Mesodermal cell (in vitro differentiated cells): ENCODE data around the gene DARS2.
"Not testable (repeated sequence)": the region's sequence is repeated elsewhere in the genome, so short reads cannot be mapped to it uniquely, and the experiment has no call there.

Source experiments
- H3K27ac ChIP-seq: 2 replicates; pipeline ENCODE4 v1.7.0; 2013; ENCODE audit warnings: mild to moderate bottlenecking, low read depth, low read length, moderate library complexity; ENCODE audit not compliant: severe bottlenecking
- H3K36me3 ChIP-seq: 2 replicates; pipeline ENCODE4 v1.7.1; 2013; ENCODE audit warnings: mild to moderate bottlenecking, low read length, moderate library complexity; ENCODE audit not compliant: control insufficient read depth, insufficient read depth
- H3K4me1 ChIP-seq: one replicate; pipeline ENCODE4 v1.7.1; 2013; ENCODE audit warnings: mild to moderate bottlenecking, low read length; ENCODE audit not compliant: insufficient read depth, control insufficient read depth, poor library complexity, severe bottlenecking
- H3K4me3 ChIP-seq: 2 replicates; pipeline ENCODE4 v1.7.0; 2013; ENCODE audit warnings: low read length, control low read depth, mild to moderate bottlenecking; ENCODE audit not compliant: insufficient read depth, poor library complexity, severe bottlenecking; ENCODE audit errors: extremely low read depth
- H3K9me3 ChIP-seq: 2 replicates; pipeline ENCODE4 v1.7.1; 2013; ENCODE audit warnings: mild to moderate bottlenecking, low read length, moderate library complexity; ENCODE audit not compliant: control insufficient read depth
- WGBS, 2 experiments: methylation state at CpG; one replicate each; pipeline ENCODE4 v1.1.5; 2013; ENCODE audit warnings: missing lambda C conversion rate in 2 of 2; ENCODE audit not compliant: insufficient coverage in 2 of 2; 5-methylcytosine and 5-hydroxymethylcytosine counted together

The DARS2 gene

DNA sequence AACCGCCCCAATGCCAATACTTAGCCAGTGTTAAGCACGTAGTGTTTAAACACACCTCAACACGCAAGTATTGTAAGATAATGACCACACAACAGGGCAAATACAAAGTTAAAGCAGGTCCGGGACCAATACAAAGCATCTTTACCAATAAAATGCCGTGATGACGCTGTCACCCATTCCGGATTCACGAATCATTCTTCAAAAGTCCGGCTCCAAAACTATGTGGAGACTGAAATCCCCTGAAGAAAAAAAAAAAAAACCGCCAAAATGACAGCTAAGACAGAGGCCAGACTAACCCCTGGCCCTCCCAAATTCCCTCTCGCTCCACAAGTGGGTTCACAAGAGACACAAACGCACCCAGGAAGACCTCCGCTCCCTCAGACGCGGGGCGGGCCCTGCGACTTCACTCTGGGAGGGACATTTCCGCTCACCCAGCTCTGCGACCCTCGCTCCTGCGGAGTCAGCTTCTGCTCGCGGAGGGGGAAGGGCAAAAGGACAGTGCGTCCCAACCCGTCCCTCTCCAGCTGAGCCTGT, 625 bp upstream of the DARS2 start:
- WGBS, 2 experiments = 0% methylated on average over 15 to 22 of the region's 25 CpGs
- Histone ChIP-seq H3K4me3 (peak overlapping the region; percentile 83), H3K36me3 (peaks cover 22% of the 10 kb centered on the region), H3K9me3 (no peaks in the 10 kb centered on the region), H3K27ac (peak overlapping the region; percentile 98), H3K4me1 (peaks cover 6% of the 10 kb centered on the region)

DNA sequence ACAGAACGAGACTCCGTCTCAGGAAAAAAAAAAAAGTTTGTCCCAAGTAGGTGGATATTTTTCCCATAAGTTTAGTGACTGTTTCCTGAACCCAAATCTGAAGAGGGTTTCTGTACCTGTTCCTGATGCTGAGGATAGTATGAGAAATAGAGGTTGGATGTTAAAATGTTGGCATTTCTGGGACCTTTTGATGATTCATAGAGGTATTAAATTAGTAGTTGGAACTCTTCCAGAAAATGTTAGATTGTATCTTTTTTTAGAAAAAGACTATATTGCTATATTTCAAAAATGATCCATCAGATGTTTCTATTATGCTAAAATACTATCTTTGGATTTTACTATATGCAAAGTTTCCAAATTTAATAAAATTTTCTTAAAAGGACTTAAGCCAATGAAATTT, 3.1 kb downstream of the DARS2 start:
- Histone ChIP-seq H3K27ac (no peak overlapping the region), H3K9me3 (no peaks in the 10 kb centered on the region), H3K36me3 (peaks cover 19% of the 10 kb centered on the region), H3K4me3 (no peak overlapping the region), H3K4me1 (no peaks in the 10 kb centered on the region)
- WGBS, 2 experiments = 94 to 100% methylated on average over 2 of the region's 2 CpGs

DNA sequence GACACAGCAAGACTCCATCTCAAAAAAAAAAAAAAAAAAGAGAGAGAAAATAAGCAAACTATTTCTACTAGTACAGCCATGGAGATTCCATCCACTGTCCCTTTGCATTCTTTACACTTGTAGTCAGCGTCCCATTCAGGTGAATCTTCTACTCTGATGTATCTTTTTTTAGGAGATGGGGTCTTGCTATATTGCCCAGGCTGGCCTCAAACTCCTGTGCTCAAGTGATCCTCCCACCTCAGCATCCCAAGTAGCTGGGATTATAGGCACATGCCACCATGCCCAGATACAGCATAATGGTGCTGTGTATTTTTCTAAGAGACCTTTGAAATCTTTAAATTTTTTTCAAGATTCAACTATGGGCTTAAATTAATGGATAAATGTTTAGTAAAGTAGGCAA, 8.3 kb downstream of the DARS2 start:
- peaks cover 62% of the 10 kb centered on the region for H3K36me3 ChIP-seq
- WGBS, 2 experiments = no CpG with 5 or more reads among the region's 1 CpG
- H3K9me3 ChIP-seq = no peaks in the 10 kb centered on the region
- H3K27ac ChIP-seq = no peak overlapping the region
- H3K4me1 ChIP-seq = no peaks in the 10 kb centered on the region
- no peak overlapping the region for H3K4me3 ChIP-seq

DNA sequence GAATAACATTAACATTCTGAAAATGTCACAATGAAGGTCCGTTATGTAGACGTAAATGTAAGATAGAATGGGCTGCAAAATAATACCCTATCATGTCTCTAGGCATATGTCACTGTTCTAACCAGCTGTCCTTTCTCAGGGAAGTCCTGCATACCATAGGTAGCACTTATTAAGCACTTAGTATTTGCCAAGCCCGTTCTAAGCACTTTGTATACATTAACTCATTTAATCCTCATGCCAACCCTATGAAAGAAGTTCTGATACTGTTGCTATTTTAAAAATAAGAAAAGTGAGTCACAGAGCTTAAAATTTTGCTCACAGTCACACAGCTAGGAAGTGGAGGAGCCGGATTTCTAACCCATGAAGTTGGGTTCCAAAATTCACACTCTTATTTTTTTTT, 27.6 kb downstream of the DARS2 start:
- Histone ChIP-seq H3K4me1 (peaks cover 28% of the 10 kb centered on the region), H3K36me3 (peaks cover 54% of the 10 kb centered on the region), H3K4me3 (no peak overlapping the region), H3K9me3 (no peaks in the 10 kb centered on the region), H3K27ac (no peak overlapping the region)
- no CpG with 5 or more reads among the region's 4 CpGs for WGBS, 2 experiments

DNA sequence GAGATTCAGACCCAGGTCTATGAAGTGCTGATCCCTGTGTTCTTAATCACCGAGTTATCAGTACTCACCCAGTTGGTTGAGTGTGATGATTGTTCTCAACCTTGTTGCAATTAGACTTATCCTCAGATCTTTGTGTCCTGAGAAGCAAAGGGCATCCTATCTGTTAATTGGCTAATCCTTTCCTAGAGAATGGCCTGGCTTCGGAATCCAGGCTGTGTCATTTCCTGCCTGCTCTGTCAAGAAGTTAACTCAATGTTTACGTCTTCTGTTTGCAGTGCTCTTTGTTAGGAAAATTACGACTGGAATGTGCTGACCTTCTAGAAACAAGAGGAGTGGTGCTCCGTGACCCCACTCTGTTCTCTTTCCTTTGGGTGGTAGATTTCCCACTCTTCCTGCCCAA, 28.6 kb downstream of the DARS2 start:
- Histone ChIP-seq H3K4me3 (no peak overlapping the region), H3K4me1 (peaks cover 36% of the 10 kb centered on the region), H3K27ac (peak overlapping the region; percentile 93), H3K9me3 (no peaks in the 10 kb centered on the region), H3K36me3 (peaks cover 53% of the 10 kb centered on the region)
- WGBS, 2 experiments = 27 to 32% methylated on average over 4 of the region's 5 CpGs

DNA sequence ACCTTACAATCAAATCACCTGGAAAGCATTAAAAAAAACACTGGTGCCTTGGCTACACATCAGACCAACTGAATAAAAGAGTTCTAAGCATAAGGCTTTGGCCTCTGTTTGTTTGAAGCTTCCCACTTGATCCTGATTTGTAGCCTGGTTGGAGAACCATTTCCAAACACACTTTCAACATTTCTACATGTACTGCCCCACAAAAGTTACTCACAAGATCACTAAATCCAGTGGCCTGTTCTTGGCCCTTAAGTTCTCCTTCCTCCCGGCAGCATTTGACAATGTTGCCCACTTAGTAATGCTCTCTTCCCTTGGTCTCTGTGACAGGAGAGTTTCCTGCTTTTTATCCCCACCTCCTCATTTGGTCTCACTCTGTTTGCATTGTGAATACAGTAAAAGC, 31.5 kb downstream of the DARS2 start:
- 92 to 100% methylated on average over 1 of the region's 1 CpG for WGBS, 2 experiments
- H3K9me3 ChIP-seq = no peaks in the 10 kb centered on the region
- no peak overlapping the region for H3K4me3 ChIP-seq
- H3K4me1 ChIP-seq = peaks cover 35% of the 10 kb centered on the region
- peak overlapping the region; percentile 18 for H3K27ac ChIP-seq
- peaks cover 65% of the 10 kb centered on the region for H3K36me3 ChIP-seq

DNA sequence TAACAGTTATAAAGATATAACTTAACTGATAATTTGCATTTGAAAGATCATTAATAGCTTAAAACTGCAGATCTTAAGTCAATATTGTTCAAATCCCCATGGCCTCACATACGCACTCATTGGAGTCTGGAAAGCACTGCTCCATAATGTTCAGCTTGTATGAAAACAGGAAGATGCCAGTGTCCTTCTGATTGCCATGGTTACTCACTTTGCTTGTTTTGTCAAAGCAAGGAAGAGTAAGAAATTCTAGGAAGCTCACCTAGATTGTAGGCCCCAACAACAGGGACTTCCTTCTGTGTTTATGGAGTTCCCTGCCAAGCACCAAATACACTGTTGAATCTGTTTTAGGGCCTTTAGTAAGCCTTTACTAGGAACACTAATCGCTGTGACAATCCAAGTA, 32.4 kb downstream of the DARS2 start:
- H3K4me1 ChIP-seq = peaks cover 34% of the 10 kb centered on the region
- peak overlapping the region; percentile 77 for H3K27ac ChIP-seq
- H3K4me3 ChIP-seq = no peak overlapping the region
- peaks cover 60% of the 10 kb centered on the region for H3K36me3 ChIP-seq
- H3K9me3 ChIP-seq = no peaks in the 10 kb centered on the region
- WGBS, 2 experiments = 100% methylated on average over 1 of the region's 2 CpGs; no CpG with 5 or more reads in 1 of the 2 experiments

DNA sequence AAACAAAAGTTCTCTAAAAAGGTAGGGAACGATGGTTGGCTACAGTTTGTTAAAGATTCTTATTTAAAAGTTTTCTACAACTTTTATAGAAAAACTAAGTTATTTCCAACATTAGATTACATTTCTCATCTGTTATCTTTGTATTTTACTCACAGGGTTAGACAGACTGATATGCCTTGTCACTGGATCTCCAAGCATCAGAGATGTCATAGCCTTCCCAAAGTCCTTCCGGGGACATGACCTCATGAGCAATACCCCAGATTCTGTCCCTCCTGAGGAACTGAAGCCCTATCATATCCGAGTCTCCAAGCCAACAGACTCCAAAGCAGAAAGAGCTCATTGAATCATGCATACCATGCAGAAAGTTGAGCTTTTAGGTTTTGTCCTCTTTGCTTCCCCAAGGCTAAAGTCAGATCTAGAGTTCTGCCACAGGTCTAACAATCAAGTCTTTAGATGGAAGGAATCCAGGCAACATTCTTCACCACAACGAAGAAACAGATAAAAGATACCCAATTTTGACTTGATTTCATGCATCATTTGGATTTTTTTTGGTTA, 33.0 kb downstream of the DARS2 start:
- Histone ChIP-seq H3K4me1 (peaks cover 29% of the 10 kb centered on the region), H3K9me3 (no peaks in the 10 kb centered on the region), H3K4me3 (no peak overlapping the region), H3K27ac (peak overlapping the region; percentile 77), H3K36me3 (peaks cover 59% of the 10 kb centered on the region)
- 89 to 93% methylated on average over 2 to 3 of the region's 4 CpGs for WGBS, 2 experiments

DNA sequence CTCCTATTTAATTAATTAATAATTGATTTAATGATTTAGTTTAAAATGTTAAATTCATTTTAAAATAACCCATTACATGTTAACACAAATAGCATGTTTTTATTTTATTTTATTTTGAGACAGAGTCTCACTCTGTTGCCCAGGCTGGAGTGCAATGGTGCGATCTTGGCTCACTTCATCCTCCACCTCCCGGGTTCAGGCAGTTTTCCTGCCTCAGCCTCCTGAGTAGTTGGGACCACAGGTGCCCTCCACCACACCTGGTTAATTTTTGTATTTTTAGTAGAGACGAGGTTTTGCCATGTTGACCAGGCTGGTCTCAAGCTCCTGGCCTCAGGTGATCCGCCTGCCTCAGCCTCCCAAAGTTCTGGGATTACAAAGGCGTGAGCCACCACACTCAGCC, 35.1 kb downstream of the DARS2 start:
- H3K36me3 ChIP-seq = peaks cover 69% of the 10 kb centered on the region
- peaks cover 21% of the 10 kb centered on the region for H3K4me1 ChIP-seq
- not testable (repeated sequence) for H3K9me3 ChIP-seq, H3K27ac ChIP-seq, H3K4me3 ChIP-seq
- 60 to 100% methylated on average over 1 to 3 of the region's 5 CpGs for WGBS, 2 experiments

DNA sequence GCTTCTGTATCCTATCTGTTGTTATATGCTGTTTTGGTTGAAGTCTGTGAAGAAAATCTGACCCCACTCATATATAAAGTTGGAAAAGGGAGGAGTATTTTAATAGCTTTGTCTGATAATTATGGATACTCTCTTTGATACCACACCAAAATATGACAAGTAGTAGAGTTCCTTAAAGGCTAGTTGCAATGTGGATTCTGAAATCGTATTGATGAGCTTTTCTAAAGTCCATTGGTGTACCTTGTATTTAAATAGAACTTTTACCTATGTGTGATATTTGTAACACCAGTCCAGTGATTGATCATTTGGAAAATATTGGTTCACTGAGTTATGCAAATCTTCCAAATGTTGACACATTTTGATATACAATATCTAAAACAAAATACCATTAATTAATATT, 35.6 kb downstream of the DARS2 start:
- H3K4me1 ChIP-seq = peaks cover 21% of the 10 kb centered on the region
- H3K36me3 ChIP-seq = peaks cover 69% of the 10 kb centered on the region
- no peaks in the 10 kb centered on the region for H3K9me3 ChIP-seq
- no peak overlapping the region for H3K27ac ChIP-seq
- no peak overlapping the region for H3K4me3 ChIP-seq
- WGBS, 2 experiments = no CpG with 5 or more reads among the region's 1 CpG

DNA sequence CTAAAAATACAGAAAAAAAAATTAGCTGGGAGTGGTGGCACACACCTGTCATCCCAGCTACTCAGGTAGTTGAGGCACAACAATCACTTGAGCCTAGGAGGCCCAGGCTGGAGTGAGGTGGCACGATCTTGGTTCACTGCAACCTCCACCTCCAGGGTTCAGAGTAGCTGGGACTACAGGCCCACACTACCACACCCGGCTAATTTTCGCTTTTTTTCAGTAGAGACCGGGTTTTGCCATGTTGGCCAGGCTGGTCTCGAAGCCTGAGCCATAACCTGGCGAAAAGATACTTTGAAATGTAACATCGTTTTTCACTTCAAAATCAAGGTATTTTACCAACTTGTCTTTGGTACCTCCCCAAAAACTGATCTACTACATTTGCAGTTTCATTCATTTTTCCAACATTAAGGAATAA, 37.3 kb downstream of the DARS2 start:
- H3K36me3 ChIP-seq = peaks cover 73% of the 10 kb centered on the region
- no peak overlapping the region for H3K4me3 ChIP-seq
- WGBS, 2 experiments = 91 to 92% methylated on average over 7 of the region's 7 CpGs
- H3K4me1 ChIP-seq = peaks cover 13% of the 10 kb centered on the region
- no peak overlapping the region for H3K27ac ChIP-seq
- no peaks in the 10 kb centered on the region for H3K9me3 ChIP-seq
